Measurements from ENCODE around the gene CTIF.

Gene CTIF

DNA sequence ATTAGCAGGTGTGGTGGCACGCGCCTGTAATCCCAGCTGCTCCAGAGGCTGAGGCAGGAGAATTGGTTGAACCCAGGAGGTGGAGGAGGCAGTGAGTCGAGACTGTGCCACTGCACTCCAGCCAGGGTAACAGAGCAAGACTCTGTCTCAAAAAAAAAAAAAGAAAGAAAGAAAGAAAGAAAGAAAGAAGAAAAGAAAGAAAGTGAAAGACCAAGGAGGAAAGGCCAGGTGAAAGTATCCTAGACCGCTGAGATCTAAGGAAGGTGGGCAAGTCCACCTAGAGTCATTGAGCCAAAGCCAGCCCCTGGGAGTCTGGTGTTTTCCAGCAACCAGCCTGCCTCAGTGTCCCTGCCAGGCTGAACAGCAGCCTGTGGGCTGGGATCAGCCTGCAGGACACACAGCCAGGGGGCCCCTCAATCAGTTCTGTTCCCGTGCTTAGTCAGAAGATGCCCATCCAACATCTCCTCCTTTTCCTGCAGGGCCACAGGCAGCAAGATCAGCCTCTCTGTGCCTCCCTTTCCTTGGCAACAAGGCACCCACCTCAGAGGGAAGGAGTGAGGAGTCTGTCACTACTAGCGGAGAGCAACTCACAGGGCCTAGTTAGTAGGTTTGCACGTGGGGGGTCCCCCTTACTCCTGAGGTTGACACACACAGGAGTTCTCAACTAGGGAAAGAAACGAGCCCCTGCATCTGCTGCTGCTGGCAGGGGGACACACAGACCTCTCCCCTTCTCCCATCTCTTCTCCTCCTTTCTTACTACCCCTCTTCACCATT is 347.9 kb downstream of the CTIF start:
- no peak for DNase-seq (ENCODE audit: low read depth)

DNA sequence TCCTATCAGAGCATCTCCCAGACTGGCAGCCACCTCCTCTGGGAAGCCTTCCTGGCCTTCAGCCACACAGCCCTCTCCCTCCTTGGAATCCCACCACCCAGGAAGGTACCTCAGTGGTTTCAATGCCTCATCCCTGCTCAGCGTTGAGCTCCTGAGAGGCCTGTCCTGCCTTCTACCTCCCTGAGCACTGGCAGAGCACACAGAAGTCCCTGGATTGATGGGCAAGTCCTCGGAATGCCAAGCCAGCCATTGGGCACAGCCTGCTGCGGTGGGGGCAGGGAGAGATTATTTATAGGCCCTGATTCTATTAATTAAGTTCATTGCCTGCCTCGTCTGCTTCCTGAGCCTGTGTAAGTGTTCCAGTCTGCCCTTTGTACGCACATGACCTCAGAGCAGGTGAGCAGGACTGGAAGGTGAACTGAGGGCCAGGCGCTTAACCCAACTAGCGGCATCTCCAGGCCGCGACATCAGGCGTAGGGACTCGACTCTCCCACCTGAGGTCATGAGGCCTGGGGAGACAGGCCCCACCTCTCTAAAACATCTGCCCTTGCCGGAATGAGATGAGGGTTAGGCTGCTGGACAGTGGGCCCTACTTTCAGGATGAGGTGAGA is 348.6 kb downstream of the CTIF start:
- DNase-seq (ENCODE audit: low read depth): no peak

DNA sequence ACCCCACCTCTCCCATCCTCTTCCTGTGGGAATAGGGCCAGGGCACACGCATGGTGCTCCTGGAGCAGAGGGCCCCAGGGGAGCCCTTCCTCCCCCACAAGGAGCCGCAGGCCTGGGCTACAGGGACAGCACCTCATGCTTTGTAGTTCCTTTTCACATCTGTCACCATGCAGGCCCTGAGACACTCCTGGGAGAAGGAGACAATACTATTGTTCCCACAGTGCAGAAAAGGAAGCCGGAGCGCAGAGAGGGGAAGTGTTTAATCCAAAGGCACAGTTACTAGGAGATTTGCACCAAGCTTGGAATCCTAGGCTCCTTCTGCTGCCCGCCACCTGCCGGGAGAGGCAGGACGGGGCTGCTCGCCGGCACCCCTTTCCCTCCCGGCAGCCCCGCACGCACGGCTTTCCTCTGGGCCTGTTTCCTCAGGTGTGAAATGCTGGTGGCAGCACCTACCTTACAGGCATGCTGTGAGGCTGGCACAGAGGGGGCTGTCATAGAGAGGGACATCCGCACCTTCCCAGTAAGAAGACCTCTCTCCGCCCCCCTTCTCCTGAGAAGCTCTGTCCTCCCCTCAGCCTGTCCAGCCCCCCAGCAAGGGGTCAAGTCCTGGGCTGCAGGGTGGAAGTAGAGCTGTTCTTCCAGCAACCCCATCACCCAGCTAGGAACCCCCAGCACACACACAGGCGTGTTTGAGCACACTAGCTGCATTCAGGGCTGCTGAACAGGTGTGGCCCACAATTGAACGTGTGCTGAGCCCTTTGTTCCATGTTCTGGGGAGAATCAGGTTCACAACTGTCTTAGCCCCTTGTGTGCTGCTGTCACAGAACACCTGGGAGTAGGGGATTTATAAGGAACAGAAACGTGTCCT is 349.3 kb downstream of the CTIF start:
- DNase-seq (ENCODE audit: low read depth): no peak

DNA sequence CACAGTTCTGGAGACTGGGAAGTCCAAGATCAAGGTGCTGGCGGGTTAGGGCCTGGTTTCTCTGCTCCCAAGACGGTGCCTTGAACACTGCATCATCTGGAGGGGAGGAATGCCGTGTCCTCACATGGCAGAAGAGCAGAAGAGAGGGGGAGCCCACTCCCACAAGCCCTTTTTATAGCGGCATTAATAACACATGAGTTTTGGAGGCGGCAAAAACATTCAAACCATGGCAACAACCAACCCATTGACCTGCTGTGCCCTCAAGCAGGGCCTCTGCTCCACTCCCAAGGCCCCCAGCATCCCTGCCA is 349.9 kb downstream of the CTIF start:
- no peak for DNase-seq (ENCODE audit: low read depth)

DNA sequence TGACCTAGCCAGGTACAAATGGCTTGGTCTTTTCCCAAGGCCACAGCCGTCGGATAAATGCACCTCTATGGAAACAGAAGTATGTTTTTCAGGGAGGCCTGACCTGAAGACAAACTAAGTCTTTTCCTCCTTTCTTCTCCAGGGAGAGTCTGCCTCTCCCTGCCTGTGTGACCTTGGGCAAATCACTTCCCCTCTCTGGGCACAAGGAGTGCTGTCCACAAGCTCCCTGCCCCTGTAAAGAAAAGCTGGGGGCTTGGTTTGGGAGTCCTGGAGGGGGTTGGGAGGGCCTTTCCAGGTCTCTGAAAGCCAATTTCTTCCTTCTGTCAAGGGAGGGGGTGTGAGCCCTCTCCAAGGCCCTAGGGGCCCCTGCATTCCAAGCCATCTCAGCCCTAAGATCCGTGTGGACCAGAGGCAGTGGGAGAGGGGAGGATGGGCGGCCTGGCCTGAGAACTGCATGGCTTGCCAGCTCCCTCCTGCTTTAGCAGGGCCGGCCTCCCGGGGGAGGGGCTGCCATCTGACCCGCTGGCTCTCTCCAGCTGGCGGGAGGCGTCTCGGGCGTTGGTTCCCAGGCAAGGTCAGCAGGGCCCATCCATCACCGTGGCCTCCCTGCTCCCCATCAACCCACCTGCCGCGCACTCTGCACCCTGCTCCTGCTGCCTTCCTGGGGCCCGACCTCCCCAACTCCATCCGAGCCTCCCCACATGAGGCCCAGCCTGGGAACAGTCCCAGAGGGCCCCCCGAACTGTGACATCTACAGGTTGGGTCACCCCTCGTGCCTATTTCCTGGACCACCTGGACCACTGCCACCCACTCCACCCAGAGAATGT is 350.5 kb downstream of the CTIF start:
- DNase-seq (ENCODE audit: low read depth): no peak

DNA sequence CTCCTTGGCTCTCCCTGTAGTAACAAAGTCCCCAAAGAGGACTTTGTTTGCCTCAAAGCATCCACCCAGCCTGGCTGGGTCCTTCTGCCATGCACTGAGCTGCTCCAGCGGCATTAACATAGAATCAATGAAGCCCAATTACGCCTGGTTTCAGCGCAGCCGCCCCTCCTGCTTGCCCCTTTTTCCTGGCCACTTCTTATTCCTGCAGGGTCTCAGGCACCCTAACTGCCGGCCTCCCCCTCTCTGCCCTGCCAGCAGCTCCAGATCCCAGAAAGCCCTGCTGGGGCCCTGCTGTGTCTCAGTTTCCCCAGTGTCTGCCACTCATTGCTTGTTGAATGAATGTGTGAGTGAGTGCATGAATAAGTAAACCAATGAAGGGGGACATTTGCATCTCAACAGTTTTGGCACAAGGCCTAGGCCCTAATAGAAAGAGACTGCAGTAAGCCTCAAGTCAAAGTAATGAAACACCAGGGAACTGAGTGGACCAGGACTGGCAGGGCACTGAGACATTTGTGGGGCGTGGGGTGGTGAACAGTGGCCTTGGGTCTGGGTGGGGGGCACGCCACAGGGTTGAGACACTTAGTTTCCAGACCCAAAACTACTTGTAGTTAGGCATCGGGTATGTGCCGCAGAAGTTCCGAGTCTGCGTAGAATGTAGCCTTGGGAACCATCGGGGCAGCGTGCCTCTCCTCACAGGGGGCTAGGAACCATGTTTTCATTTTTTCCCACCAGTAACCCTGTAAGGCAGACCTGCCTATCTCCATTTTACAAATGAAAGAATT is 351.3 kb downstream of the CTIF start:
- DNase-seq (ENCODE audit: low read depth): no peak

DNA sequence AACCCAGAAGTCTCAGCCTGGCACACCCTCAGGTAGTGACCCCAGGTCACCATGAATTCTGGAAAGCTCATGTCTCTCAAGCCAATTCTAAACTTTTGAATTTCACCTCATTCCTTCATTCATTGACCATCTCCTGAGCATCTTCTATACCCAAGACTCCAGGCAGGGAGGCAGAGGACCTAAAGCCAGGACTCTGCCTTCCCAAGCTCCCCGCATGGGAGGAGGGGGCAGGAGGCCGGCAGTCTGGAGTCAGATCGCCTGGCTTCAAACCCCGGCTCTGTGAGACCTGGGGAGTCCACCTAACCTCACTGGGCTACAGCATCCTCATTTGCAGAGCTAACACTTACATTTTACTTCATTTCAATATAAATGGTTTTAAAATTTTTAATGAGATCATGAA is 352.9 kb downstream of the CTIF start:
- DNase-seq (ENCODE audit: low read depth): no peak

DNA sequence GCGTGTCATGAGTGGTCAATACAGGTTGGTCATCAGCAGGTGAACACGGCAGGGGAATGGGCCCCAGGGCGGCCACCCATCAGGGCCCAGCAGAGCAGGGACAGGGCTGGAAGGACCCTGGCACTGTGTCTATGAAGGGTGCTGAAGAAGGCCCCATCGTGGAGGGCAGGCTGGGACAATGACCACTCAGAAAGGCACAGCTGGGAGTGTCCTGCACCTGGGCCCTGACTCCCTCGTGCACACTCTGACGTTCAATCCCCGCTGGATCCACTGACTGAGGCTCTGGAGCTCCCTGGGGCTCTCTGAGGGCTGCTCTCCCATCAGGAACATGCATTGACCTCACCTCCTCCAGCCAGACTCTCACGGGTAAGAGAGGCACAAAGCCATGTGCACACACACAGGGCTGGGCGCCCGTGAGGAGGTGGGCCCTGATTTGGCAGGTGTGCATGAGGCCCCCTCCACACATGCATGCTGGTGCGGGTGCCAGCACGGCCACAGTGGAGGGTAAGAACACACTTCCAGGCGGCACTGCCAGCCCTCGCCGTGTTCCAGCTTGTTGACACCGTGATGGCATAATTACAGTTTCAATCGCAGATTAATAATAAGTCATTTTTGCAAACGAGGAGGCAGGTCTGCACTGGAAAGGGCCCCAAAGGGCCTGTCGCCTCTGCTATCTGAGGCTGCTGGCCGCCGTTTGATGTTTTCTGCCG is 353.5 kb downstream of the CTIF start:
- no peak for DNase-seq (ENCODE audit: low read depth)

DNA sequence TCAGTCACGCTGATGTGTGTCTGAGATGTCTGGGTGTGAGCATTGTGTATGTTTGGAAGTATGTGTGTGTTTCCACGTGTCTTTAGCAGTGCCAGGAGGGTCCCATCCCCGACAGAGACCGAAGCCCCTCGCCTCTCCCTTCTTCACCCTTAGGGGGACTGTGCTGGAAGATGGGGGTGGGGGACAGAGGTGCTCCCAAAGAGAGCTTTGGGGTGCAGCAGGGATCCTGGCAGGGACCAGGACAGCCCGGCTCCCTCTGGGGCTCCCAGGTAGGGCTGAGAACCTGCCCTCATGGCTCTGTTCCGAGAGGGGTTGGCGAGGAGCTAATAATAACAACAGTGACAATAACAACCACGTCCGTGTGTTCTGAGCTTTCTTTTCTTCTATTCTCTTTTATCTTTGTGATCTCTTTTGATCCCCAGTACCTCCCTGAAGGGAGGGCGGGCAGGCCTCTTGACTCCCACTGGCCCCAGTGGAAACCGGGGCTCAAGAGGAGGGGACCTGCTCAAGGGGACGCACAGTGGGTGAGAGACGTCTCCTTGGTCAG is 354.3 kb downstream of the CTIF start:
- DNase-seq (ENCODE audit: low read depth): no peak

DNA sequence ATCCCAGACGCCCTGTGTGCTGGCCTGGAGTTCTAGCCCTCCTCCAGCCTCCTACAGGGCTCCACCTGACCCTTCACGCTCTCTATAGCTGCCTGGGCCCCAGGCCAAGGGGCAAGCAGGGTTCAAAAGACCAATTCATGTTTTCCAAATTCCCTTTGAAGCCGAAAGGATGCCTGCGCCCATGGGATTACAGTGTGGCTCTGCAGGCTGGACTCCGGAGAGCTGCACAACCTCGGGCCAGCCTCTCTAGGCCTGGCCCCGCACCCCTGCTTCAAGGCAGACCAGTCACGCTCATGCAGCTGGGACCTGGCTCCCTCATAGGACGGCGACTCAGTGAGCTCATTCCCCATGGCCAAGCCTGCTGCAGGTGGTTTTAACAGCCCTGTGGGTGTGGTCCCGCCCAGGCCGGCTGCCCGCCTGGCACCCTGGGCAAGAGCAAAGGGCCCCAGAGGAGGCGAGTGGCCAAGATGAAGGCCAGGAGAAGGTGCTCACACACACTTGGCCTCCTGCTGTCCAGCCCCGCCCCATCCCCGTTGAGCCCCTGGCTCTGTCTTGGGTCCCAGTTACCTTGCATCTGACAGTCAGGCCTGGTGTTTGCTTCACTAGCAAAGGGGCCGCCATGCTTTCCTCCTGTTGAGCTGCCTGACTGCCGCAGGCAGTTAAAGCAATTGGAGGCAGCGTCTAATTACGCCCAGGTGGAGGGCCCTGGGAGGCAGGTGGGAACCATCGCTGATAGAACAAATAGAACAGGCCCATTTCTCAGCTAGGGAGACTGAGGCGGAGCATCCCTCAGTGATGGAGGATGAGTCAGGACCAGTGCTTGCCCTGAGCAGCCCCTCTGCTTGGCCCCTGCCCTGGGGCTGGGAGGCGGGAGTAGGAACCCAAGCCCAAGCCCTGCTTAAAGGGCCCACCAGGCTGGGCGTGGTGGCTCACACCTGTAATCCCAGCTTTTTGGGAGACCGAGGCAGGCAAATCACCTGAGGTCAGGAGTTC is 355.1 kb downstream of the CTIF start:
- DNase-seq (ENCODE audit: low read depth): no peak

DNA sequence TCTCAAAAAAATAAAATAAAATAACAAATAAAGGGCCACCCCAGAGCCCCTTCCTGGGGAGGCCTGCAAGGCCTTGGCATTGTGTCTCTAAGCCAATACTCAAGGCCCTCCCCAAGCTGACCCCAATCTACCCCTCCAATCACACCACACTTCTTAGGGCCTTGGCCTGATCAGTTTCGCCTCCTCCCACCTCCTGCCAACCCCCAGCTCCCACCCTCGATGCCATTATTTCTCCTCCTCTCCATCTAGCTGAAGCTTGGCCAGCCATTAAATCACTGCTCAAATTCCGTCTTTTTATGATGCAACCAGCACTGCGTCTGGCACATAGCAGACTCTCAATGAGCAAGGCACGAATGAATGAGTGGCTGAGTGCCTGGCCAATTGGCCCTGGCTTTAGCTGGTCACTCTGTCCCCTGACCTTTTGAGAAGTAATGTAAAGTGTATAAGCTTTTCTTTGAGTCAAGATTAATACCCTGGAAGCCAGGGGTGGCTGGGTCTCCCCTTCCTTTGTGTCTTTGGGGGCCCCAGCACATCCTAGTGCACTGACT is 356.0 kb downstream of the CTIF start:
- no peak for DNase-seq (ENCODE audit: low read depth)

DNA sequence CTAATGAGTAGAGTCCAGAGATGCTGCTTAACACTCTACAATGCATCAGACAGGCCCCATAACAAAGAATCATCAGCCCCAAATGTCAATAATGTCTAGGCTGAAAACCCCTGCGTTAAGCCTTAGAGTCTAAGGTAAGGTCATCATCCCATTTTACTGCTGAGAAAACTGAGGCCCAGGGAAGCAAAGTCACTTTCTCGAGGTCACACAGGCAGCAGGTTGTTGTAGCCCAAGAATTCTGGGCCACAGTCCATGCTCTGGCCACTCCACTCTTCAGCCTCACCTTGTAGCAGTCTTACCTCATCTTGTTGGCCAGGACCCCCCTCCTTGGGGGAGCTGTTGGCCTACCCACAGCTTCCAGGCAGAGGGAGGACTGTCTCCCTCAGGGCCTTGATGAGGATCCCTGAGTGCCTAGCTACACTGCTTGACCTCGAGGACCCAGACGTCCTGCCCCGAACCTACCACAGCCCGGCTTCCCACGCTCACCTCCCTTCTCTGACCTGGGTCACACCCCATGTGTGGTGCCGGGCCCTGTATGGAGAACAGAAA is 357.6 kb downstream of the CTIF start:
- no peak for DNase-seq (ENCODE audit: low read depth)

DNA sequence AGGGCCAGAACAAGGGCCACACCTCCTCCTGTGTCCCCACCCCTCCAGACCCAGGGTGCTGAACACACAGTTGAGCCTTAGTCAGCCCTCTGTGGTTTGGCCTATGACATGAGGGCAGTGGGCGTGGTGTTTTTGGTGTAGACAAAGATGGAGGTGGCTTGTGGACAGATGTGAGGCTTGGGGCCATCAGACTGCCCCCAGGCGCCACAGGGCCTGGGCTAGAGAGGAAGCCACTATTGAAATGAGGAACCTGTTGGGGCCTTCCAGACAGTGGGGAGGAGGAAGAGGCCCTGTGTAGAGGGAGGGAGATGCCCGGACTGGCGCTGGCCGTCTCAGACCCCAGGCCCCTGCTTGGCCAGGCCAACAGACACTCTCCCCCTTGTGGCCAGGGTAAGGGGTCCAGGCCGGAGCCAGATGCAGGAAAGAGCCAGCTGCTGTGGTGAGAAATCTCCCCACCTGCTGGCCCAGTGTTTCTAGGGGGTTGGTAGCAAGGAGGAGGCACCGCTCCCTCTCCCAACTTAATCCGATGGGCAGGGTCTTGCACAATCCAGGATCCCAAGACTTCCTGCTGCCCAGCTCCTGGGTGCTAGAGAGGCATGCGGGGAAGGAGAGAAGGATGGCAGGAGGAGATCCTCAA is 358.2 kb downstream of the CTIF start:
- DNase-seq (ENCODE audit: low read depth): no peak

DNA sequence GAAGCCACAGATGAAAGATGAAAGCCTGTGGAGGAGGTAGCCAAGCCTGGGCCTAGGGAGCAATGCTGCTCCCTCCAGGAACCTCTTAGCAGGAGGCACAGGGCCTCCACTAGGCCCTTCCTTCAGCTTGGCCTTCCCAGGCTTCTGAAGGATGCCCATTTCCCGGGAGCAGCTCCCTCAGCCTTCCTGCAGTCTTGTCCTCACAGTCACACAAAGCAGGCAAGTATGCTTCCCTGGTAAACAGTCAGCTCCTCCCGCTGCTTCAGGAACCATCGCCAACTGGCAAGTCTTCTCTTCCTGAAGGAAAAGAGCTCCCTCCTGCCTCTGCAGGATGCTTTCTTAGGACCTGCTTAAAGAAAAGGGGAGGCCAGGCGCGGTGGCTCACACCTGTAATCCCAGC is 358.7 kb downstream of the CTIF start:
- DNase-seq (ENCODE audit: low read depth): no peak

DNA sequence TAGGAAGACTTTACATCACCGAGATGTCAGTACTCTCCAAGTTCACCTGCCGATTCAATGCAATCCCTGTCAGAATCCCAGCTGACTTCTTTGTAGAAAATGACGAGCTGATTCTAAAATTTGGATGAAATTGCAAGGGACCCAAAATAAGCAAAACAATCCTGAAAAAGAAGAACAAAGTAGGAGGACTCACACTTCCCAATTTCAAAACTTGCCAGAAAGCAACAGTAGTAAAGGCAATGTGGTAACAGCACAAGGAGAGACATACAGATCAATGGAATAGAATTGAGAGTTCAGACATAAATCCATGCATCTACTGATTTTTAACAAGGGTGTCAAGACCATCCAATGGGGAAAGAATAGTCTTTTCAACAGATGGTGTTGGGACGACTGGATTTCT is 359.7 kb downstream of the CTIF start:
- no peak for DNase-seq (ENCODE audit: low read depth)

DNA sequence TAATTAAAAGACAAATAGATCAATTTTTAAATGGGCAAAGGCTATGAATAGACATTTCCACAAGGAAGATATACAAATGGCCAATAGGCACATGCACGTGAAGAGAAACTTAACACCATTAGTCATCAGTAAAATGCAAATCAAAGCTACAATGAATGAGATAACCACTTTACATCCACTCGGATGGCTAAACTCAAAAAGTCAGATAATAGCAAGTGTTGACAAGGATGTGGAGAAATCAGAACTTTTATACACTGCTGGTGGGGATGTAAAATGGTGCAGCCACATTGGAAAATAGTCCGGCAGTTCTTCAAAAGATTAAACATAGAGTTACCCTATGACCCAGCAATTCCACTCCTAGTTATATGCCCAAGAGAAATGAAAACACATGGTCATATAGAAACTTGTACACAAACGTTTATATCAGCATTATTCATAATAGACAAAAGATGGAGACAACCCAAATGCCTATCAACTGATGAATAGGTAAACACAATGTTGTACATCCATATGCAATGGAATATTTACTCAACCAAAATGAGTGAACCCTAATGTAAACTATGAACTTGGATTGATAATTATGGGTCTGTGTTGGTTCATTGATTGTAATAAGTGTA is 360.8 kb downstream of the CTIF start:
- DNase-seq (ENCODE audit: low read depth): no peak

DNA sequence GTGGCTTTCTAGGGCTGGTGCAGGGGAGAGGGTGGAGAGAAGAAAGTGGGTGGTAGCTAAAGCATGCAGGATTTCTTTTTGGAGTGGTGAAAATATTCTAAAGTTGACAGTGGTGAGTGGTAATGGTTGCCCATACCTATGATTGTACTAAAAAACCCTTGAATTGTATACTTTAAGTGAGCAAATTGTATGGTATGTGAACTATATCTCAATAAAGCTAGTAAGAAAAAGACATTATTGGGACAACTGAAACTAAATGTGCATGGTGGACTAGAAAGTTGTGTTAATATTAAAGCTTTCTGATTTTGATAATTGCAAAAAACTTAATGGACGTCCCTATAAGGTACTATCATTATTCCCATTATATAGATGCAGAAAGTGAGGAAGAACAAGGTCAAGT is 361.6 kb downstream of the CTIF start:
- DNase-seq (ENCODE audit: low read depth): no peak
